GM21390 (cell line): ENCODE results near the gene PLXNA1.

Experiments
- ATAC-seq: cut with Tn5 transposase; IDR thresholded peaks from one replicate; pipeline ENCODE4 v1.9.1; 2021; ENCODE audit not compliant: unreplicated experiment

Gene PLXNA1

GRCh38 chr3:126986001-126986400 is 3.1 kb downstream of the PLXNA1 start:
- no peak for ATAC-seq

GRCh38 chr3:126987129-126987528 is 4.2 kb downstream of the PLXNA1 start:
- no peak for ATAC-seq

- ATAC-seq = no peak
Observed at GRCh38 chr3:126987596-126987995, 4.7 kb downstream of the PLXNA1 start.

GRCh38 chr3:126988451-126989021 is 5.6 kb downstream of the PLXNA1 start:
- no peak for ATAC-seq

- ATAC-seq = no peak
Observed at GRCh38 chr3:126989316-126990023, 6.6 kb downstream of the PLXNA1 start.

GRCh38 chr3:126990024-126990700 is 7.2 kb downstream of the PLXNA1 start:
- ATAC-seq = no peak

GRCh38 chr3:126990890-126991289 is 8.0 kb downstream of the PLXNA1 start:
- no peak for ATAC-seq

- no peak for ATAC-seq
Observed at GRCh38 chr3:126991366-126992200, 8.7 kb downstream of the PLXNA1 start.

- no peak for ATAC-seq
Observed at GRCh38 chr3:126992216-126992615, 9.3 kb downstream of the PLXNA1 start.

- no peak for ATAC-seq
Observed at GRCh38 chr3:126992776-126993175, 9.9 kb downstream of the PLXNA1 start.

- no peak for ATAC-seq
Observed at GRCh38 chr3:126993436-126993835, 10.5 kb downstream of the PLXNA1 start.

GRCh38 chr3:126994661-126995245 is 11.8 kb downstream of the PLXNA1 start:
- no peak for ATAC-seq

- no peak for ATAC-seq
Observed at GRCh38 chr3:126995254-126995780, 12.4 kb downstream of the PLXNA1 start.

GRCh38 chr3:126995926-126996512 is 13.1 kb downstream of the PLXNA1 start:
- no peak for ATAC-seq

- ATAC-seq = no peak
Observed at GRCh38 chr3:126996905-126997304, 14.0 kb downstream of the PLXNA1 start.

- ATAC-seq = no peak
Observed at GRCh38 chr3:126997455-126998038, 14.6 kb downstream of the PLXNA1 start.

- ATAC-seq = no peak
Observed at GRCh38 chr3:126998320-126998719, 15.4 kb downstream of the PLXNA1 start.

GRCh38 chr3:126998728-126999127 is 15.8 kb downstream of the PLXNA1 start:
- ATAC-seq = no peak

- ATAC-seq = no peak
Observed at GRCh38 chr3:126999383-126999782, 16.5 kb downstream of the PLXNA1 start.

- no peak for ATAC-seq
Observed at GRCh38 chr3:127000119-127000518, 17.2 kb downstream of the PLXNA1 start.
